BJ (cell line): ENCODE measurements around the gene ITPR3. TPM values are rescaled to one million over a fixed set of nuclear protein-coding genes. Genes with fewer than 3 reads are reported as not detected.

Experiments
- CTCF ChIA-PET: fragments of 350-600 bp; formaldehyde crosslinking; extraction: SDS; loops from one replicate; lab custom pipeline; 2021; ENCODE audit warnings: antibody characterized with exemption, inconsistent platforms; lab: Yijun Ruan, JAX
- POLR2A ChIA-PET: fragments of 300-600 bp; sonication (Branson Sonifier 250); formaldehyde crosslinking; extraction: SDS; loops from one replicate; lab custom pipeline; 2021; ENCODE audit warnings: antibody characterized with exemption; lab: Charles Lee
- DNase-seq: peaks from one replicate; pipeline ENCODE4 v3.0.0-alpha.2; 2011; ENCODE audit warnings: low read depth
- H3K27me3 ChIP-seq: 2 replicates; pipeline ENCODE4 v1.6.0; 2011; ENCODE audit warnings: low read length; ENCODE audit not compliant: control insufficient read depth, insufficient read depth
- H3K36me3 ChIP-seq: 2 replicates; pipeline ENCODE4 v1.5.1; 2011; ENCODE audit warnings: low read length; ENCODE audit not compliant: control insufficient read depth, insufficient read depth
- H3K4me3 ChIP-seq: 2 replicates; pipeline ENCODE4 v1.5.1; 2011; ENCODE audit warnings: low read depth, mild to moderate bottlenecking, control low read depth, low read length
- polyA plus RNA-seq: library from polyadenylated mRNA; depleted of rRNA; stranded (reverse); fragments of >200 nt; gene quantifications from 2 replicates; pipeline ENCODE4 v1.2.3, GENCODE V29; 2011
- TF ChIP-seq, protein P1 (sequence below): IDR thresholded peaks from 2 replicates; pipeline ENCODE4 v1.5.1; 2011; ENCODE audit warnings: low read depth, mild to moderate bottlenecking, control low read depth, inconsistent platforms, low read length, moderate library complexity; ENCODE audit not compliant: insufficient read depth

ITPR3 gene
- polyA plus RNA-seq, 1 experiment, result 16.6 TPM

DNA sequence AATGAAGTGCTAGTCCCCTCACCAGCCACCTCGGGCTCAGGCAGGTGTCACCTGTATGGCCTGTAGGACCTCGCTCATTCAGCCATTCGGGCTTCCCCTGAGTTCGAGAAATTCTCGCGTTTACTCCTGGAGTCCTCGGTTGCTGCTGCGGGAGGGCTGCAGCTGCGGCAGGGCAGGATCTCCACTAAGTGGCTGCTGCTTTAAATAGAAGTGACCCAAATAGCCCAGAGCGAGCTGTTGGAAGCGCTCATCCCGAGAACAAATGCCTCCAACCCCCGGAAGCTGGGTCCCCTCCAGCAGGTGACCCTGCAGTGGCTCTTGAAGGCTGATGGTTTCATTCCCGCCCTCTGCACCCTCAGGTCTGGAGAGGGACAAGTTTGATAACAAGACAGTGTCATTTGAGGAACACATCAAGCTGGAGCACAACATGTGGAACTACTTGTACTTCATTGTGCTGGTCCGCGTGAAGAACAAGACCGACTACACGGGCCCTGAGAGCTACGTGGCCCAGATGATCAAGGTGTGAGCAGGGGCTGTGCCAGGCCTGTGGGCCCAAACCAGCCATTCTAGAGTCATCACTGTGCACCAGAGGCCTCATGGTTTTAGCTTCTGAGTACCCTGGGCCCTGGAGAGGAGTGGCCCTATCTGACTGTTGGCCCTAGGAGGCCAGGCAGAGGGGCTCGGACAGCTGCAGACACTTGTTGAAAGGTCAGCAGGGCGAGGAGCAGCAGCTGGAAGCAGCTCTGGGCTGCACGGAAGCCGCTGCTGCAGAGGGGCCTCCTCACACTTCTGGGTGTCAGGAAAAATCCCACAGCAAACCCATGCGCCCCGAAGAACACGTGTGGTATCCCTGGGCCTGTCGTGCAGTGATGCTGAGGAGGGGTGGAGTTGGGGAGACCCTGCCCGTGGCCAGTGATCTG, 72.3 kb downstream of the ITPR3 start:
- DNase-seq, result no peak
- H3K27me3 ChIP-seq, result no peaks in the 10 kb centered on the region
- ChIA-PET CTCF (interaction anchor here (0.8 to 3.5 kb wide), 8 partner anchors 9 to 110 kb away, joined by 3 to 15 read pairs (median 6); partner anchors contain the start of gene UQCC2), POLR2A (no interaction called here)
- TF ChIP-seq, protein P1, sequence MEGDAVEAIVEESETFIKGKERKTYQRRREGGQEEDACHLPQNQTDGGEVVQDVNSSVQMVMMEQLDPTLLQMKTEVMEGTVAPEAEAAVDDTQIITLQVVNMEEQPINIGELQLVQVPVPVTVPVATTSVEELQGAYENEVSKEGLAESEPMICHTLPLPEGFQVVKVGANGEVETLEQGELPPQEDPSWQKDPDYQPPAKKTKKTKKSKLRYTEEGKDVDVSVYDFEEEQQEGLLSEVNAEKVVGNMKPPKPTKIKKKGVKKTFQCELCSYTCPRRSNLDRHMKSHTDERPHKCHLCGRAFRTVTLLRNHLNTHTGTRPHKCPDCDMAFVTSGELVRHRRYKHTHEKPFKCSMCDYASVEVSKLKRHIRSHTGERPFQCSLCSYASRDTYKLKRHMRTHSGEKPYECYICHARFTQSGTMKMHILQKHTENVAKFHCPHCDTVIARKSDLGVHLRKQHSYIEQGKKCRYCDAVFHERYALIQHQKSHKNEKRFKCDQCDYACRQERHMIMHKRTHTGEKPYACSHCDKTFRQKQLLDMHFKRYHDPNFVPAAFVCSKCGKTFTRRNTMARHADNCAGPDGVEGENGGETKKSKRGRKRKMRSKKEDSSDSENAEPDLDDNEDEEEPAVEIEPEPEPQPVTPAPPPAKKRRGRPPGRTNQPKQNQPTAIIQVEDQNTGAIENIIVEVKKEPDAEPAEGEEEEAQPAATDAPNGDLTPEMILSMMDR, result no peak
- no peak overlapping the region for H3K4me3 ChIP-seq
- peaks cover 30% of the 10 kb centered on the region for H3K36me3 ChIP-seq

DNA sequence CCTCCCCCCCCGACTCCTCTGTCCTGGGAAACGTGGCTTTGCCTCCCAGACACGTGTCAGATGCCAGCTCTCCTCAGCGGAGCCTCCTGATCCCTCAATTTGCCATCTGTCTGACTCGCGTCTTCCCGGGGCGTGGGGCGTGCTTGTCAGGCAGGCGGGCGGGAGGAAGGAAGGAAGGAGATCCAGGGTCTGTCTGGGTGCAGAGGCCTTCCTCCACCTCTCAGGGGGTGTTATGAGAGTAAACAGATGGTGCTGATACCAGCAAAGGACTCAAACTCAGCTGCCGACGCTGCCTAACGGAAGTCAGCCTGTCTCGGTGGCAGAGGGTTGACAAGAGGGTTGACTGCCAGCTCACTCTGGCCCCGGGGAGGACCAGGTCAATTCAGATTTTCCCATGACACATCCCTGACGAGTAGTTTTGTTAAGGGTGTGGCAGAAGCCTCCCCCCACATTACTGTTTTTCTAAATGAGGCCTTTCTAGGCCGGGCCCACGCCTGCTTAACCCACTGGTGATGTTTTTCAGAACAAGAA, 73.3 kb downstream of the ITPR3 start:
- H3K27me3 ChIP-seq, result no peaks in the 10 kb centered on the region
- POLR2A ChIA-PET, result no interaction called here
- H3K36me3 ChIP-seq, result peaks cover 21% of the 10 kb centered on the region
- H3K4me3 ChIP-seq, result no peak overlapping the region
- TF ChIP-seq, protein P1, result no peak
- CTCF ChIA-PET, result interaction anchor here (0.9 to 3.5 kb wide), 7 partner anchors 8 to 111 kb away, joined by 3 to 15 read pairs (median 8); no protein-coding TSS in a partner anchor
- no peak for DNase-seq

DNA sequence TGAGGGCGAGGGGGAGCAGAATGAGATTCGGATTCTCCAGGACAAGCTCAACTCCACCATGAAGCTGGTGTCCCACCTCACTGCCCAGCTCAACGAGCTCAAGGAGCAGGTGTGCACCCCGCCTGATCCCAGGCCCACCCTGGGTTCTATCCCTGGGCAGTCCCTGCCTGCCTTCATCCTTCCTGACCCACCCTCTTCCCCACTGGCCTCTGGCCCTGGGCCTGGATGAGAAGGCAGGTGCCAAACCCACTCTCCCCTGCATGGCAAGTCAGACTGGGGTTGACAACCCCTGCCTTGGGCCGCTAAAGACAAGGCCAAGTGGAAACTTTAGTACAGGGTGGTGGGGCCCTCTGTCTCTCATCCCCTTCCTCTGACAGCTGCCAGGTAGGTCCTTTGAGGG, 73.9 kb downstream of the ITPR3 start:
- Histone ChIP-seq H3K27me3 (no peaks in the 10 kb centered on the region), H3K4me3 (no peak overlapping the region), H3K36me3 (peaks cover 21% of the 10 kb centered on the region)
- TF ChIP-seq, protein P1, result no peak
- ChIA-PET CTCF (interaction anchor here (1.2 to 3.5 kb wide), 4 partner anchors 10 to 105 kb away, joined by 3 to 15 read pairs (median 6); no protein-coding TSS in a partner anchor), POLR2A (no interaction called here)
- no peak for DNase-seq

DNA sequence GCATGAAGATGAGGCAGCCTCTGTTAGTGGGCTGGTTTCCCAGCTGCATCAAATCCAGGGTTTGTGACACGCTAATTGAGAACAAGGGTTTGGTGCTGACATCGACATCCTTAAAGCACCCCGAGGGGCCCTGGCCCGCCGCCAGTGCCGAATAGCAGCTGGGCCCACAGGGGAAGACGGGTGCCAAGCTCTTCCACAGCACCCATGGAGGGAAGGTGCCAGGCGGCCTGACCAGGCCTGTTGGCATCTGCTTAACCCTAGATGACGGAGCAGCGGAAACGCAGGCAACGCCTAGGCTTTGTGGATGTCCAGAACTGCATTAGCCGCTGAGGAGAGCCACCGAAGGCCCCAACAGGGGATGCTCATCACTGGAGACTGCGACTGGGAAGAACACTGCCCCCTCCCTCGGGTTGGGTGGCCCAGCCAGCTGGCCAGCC, 74.3 kb downstream of the ITPR3 start:
- DNase-seq, result no peak
- H3K36me3 ChIP-seq, result peaks cover 18% of the 10 kb centered on the region
- CTCF ChIA-PET, result interaction anchor here (1.2 to 3.5 kb wide), 4 partner anchors 10 to 105 kb away, joined by 3 to 15 read pairs (median 6); no protein-coding TSS in a partner anchor
- POLR2A ChIA-PET, result no interaction called here
- no peak overlapping the region for H3K4me3 ChIP-seq
- TF ChIP-seq, protein P1, result no peak
- no peaks in the 10 kb centered on the region for H3K27me3 ChIP-seq

DNA sequence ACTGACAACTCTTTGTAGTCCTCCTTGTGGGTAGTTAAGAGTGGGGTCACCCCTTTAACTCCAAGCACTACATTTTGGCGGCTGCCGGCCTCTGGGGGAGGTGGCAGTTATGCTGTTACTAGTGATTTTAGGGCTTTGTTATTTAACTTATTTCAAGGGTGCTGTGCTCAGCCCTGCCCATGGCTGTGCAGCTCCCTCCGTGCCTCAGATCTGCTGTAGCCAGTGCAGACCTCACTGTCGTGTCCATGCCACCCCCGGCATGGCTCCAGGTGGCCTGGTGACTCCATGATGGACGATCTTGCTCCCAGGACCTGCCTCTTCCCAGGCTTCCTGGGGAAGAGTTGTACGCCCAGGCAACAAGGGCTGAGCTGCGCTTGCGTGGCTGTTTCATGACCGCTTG, 75.0 kb downstream of the ITPR3 start:
- Histone ChIP-seq H3K4me3 (no peak overlapping the region), H3K36me3 (peaks cover 13% of the 10 kb centered on the region), H3K27me3 (no peaks in the 10 kb centered on the region)
- no peak for DNase-seq
- POLR2A ChIA-PET, result no interaction called here
- TF ChIP-seq, protein P1, result no peak
- CTCF ChIA-PET, result interaction anchor here (1.2 to 3.4 kb wide), 2 partner anchors 9 to 102 kb away, joined by 3 to 10 read pairs; no protein-coding TSS in a partner anchor
